ENCODE data around the gene PRMT3.
"Not testable (repeated sequence)": the region's sequence is repeated elsewhere in the genome, so short reads cannot be mapped to it uniquely, and the experiment has no call there.

Gene PRMT3

DNA sequence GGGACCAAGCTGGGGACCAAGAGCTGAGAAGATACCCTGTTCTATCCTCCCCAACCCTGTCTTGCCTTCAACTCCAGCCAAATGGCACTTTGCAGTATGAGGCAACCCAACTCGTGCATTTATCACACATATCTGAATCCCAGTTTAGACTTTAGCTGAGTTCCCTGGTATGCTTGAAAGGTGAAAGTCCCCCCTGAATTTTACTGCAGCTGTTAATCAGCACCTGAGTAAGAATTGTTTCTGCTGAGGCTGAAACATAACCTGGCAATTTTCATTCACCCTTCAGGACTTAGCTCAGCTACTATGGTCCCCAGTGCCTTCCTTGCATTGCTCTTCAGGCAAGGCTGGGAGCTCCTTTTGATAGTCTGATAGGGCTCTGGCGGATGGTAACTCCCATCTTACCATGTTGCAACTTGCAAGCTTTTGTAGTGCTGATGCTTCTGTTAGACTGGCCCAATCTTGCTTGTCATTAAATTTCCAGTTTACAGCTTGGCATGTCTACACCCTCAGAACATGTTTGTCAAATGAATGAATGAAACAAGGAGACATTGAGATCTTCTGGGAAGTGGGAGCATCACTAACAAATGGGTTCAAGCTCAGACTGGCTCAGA is 147.9 kb downstream of the PRMT3 start:
- Mint-ChIP-seq H3K4me1 (no peaks in the 10 kb centered on the region), H3K9me3 (peaks cover 10 to 12% of the 10 kb centered on the region in 2 donors), H3K36me3 (no peaks in the 10 kb centered on the region), H3K27ac (no peak overlapping the region), H3K27me3 (peaks cover 16 to 25% of the 10 kb centered on the region in 2 donors), H3K4me3 (no peak overlapping the region)
- ATAC-seq (replicated peaks) (no peak), DNase-seq (no peak)

DNA sequence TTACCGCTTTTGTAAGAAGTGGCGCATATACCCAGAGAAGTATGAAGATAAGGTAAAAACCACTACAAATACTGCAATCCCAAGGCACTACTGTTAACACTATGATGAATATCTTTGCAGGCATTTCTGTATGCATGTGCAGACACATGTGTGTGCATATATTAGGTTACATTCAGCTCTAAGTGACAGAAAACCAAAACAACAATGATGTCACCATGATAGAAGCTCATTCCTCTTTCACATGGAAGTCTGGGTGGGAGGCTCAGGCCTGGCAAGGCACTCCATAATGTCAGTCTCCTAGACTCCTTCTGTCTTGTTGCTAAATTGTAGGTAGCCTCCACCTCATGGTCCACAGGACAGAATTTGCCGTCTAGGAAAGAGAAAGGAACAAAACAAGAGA is 148.8 kb downstream of the PRMT3 start:
- no peaks in the 10 kb centered on the region for H3K36me3 Mint-ChIP-seq

DNA sequence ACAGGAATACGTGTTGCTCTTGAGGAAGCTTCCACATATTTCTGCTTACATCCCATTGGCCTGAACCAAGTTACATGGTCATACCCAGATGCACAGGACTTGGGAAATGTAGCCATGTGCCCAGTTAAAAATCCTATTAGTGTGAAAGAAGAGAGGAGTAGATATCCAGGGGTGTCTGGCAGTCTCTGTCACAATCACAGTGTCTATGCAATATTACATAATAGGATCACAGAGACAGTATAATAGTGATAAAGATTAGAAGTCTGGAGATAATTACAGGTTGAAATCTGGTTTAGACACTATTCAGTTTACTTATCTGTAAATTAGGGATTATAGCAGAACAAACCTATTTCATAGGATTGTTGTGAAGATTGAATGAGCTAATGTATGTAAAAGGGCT is 149.3 kb downstream of the PRMT3 start:
- no peak for ATAC-seq (replicated peaks)
- Mint-ChIP-seq H3K9me3 (peaks cover 10 to 12% of the 10 kb centered on the region in 2 donors), H3K4me1 (no peaks in the 10 kb centered on the region)

More for the DNA sequence above, 148.8 kb downstream of the PRMT3 start:
- DNase-seq: no peak
- Mint-ChIP-seq H3K4me3 (no peak overlapping the region), H3K27ac (no peak overlapping the region), H3K27me3 (peaks cover 16 to 25% of the 10 kb centered on the region in 2 donors), H3K9me3 (peaks cover 10 to 12% of the 10 kb centered on the region in 2 donors), H3K4me1 (no peaks in the 10 kb centered on the region)
- no peak for ATAC-seq (replicated peaks)

DNA sequence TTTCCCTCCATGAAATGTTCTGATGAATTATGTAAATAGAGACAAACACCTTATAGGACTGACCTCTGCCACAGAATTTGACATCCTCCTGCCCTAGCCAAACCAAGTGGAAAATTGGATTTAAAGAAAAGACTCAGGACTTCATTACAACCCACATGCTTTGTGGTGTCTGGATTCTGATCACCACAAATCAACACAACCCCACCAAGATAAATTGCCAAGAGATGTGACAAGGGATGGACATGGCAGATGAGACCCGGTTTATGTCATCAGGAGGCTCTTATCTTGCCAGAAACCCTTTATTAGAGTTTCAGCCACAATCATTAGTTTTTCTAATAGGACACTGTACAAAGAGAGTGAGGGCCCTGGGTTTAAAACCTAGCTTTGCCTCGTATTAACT is 154.0 kb downstream of the PRMT3 start:
- Mint-ChIP-seq H3K27ac (no peak overlapping the region), H3K27me3 (peaks cover 4 to 11% of the 10 kb centered on the region in 2 donors), H3K9me3 (peaks cover 10 to 12% of the 10 kb centered on the region in 2 donors), H3K36me3 (no peaks in the 10 kb centered on the region), H3K4me1 (no peaks in the 10 kb centered on the region), H3K4me3 (no peak overlapping the region)
- ATAC-seq (replicated peaks): no peak
- DNase-seq: no peak

More for the DNA sequence above, 149.3 kb downstream of the PRMT3 start:
- DNase-seq: no peak
- H3K27ac Mint-ChIP-seq: no peak overlapping the region
- H3K36me3 Mint-ChIP-seq: no peaks in the 10 kb centered on the region
- H3K4me3 Mint-ChIP-seq: no peak overlapping the region
- peaks cover 16 to 25% of the 10 kb centered on the region in 2 donors for H3K27me3 Mint-ChIP-seq

DNA sequence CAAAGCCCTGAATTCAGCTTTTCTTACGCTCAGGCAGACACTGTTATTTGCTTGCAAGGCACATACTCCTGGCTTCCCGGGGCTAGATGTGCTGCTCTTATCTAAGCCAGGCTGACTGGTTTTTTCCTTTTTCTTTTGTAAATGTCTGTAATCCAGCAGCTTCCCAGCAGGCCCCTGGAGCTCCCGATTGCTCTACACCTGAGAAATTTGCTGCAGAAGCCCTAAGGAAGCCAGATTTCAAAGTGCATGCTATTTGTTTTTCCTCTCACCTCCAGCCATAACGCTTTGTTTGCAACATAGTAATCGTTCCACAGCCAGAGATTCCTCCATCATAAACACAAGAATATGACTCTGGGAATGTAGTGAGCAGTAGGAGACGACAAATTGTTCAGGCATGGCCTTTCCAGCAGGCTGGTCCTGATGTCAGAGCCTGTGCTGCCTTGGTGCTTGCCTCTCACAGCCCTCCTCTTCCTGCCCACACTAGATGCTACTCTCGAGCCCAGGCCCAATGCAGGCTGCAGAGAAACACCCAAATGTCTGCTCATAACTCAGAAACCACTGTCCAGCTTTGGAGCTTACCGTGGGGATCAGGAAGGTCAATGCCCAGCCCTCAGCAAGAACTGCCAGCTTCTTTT is 157.2 kb downstream of the PRMT3 start:
- no peaks in the 10 kb centered on the region for H3K36me3 Mint-ChIP-seq
- no peak overlapping the region for H3K4me3 Mint-ChIP-seq
- H3K4me1 Mint-ChIP-seq: no peaks in the 10 kb centered on the region
- no peak for DNase-seq
- H3K27me3 Mint-ChIP-seq: peaks cover 4 to 8% of the 10 kb centered on the region in 2 donors
- peak in 1 of 2 donors; percentile 7 for ATAC-seq (replicated peaks)
- no peak overlapping the region for H3K27ac Mint-ChIP-seq
- no peaks in the 10 kb centered on the region for H3K9me3 Mint-ChIP-seq

DNA sequence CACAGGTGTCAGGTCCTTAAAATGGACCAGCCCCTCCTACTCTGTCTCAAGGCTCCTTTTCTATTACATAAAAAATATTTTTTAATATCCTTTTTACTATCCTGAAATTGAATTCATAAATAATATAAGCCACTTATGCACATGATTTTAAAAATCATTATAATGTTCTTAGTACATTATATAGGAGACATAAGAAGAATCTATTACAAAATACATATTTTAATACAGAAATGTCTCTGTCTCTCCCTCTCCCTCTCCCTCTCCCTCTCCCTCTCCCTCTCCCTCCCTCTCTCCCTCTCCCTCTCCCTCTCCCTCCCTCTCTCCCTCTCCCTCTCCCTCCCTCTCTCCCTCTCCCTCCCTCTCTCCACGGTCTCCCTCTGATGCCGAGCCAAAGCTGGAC is 159.9 kb downstream of the PRMT3 start:
- no peak for ATAC-seq (replicated peaks)
- no peaks in the 10 kb centered on the region for H3K4me1 Mint-ChIP-seq
- no peaks in the 10 kb centered on the region for H3K36me3 Mint-ChIP-seq
- DNase-seq: no peak
- H3K27me3 Mint-ChIP-seq: peaks cover 0 to 8% of the 10 kb centered on the region in 2 donors
- H3K27ac Mint-ChIP-seq: no peak overlapping the region
- no peak overlapping the region for H3K4me3 Mint-ChIP-seq
- H3K9me3 Mint-ChIP-seq: no peaks in the 10 kb centered on the region

DNA sequence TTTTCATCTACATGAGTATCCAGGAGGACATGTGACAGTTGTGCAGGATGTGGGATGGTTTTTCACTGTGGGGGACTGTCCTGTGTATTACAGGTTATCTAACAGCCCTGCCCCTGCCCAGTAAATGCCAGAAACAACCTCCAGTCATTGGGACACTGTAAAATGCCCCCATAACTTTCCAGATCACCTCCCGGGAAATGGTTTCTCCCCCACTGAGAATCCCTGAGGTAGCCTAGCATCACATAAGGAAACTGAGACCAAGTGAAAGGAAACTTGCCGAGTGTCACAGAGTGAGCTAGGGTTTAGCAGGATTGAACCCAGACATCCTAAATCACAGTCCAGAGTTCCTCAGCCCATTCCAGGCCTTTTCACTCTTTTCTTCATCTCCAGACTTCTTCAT is 163.6 kb downstream of the PRMT3 start:
- H3K9me3 Mint-ChIP-seq: peaks cover 5 to 7% of the 10 kb centered on the region in 2 donors
- ATAC-seq (replicated peaks) (no peak), DNase-seq (no peak)
- no peaks in the 10 kb centered on the region for H3K4me1 Mint-ChIP-seq
- no peak overlapping the region for H3K27ac Mint-ChIP-seq
- no peaks in the 10 kb centered on the region for H3K36me3 Mint-ChIP-seq
- H3K4me3 Mint-ChIP-seq: no peak overlapping the region
- peaks cover 0 to 5% of the 10 kb centered on the region in 2 donors for H3K27me3 Mint-ChIP-seq

DNA sequence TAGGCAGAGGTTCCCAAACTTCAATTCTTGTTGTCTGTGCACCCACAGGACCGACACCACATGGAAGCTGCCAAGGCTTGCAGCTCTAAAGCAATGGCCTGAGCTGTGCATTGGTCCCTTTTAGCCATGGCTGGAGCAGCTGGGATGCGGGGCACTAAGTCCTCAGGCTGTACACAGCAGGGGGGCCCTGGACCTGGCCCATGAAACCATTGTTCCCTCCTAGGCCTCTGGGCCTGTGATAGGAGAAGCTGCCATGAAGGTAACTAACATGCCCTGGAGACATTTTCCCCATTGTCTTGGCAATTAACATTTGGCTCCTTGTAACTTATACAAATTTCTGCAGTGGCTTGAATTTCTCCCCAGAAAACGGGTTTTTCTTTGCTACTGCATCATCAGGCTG is 168.3 kb downstream of the PRMT3 start:
- ATAC-seq (replicated peaks): no peak
- Mint-ChIP-seq H3K27ac (no peak overlapping the region), H3K4me1 (no peaks in the 10 kb centered on the region), H3K27me3 (peaks cover 6 to 11% of the 10 kb centered on the region in 2 donors), H3K4me3 (no peak overlapping the region), H3K9me3 (peaks cover 10 to 14% of the 10 kb centered on the region in 2 donors), H3K36me3 (no peaks in the 10 kb centered on the region)
- no peak for DNase-seq

DNA sequence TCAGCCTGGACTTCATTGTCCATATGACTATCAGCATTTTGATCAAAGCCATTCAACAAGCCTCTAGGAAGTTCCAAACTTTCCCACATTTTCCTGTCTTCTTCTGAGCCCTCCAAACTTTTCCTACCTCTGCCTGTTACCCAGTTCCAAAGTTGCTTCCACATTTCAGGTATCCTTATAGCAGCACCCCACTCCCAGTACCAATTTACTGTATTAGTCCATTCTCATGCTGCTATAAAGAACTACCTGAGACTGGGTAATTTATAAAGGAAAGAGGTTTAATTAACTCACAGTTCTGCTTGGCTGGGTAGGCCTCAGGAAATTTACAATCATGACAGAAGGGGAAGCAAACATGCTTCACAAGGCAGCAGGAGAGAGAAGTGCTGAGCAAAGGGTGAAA is 168.9 kb downstream of the PRMT3 start:
- H3K4me1 Mint-ChIP-seq; H3K27ac Mint-ChIP-seq; H3K36me3 Mint-ChIP-seq; ATAC-seq (replicated peaks); DNase-seq; H3K4me3 Mint-ChIP-seq: not testable (repeated sequence)
- Mint-ChIP-seq H3K9me3 (peaks cover 10 to 14% of the 10 kb centered on the region in 2 donors), H3K27me3 (peaks cover 6 to 11% of the 10 kb centered on the region in 2 donors)

DNA sequence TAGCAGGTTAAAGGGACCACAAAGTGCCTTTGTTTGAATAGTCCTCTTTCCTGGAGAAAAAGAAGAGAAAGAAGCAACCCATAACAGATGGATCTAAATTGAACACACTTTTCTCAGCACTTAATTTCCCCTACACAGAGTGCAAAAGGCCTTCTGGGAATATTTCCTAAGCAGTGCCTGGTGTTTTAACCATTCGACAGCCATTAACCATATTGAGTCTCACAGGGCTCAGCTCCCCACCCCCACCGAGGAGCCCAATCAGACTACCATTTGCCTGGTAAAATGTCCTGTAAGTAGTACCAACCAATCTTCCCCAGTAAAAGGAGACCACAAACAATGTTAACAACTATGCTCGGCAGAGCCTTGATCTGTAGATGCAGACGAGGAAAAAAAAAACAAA is 171.2 kb downstream of the PRMT3 start:
- H3K9me3 Mint-ChIP-seq: peaks cover 10 to 11% of the 10 kb centered on the region in 2 donors
- no peak overlapping the region for H3K4me3 Mint-ChIP-seq
- H3K36me3 Mint-ChIP-seq: no peaks in the 10 kb centered on the region
- no peak for ATAC-seq (replicated peaks)
- no peaks in the 10 kb centered on the region for H3K4me1 Mint-ChIP-seq
- DNase-seq: no peak
- H3K27me3 Mint-ChIP-seq: peaks cover 6 to 8% of the 10 kb centered on the region in 2 donors
- no peak overlapping the region for H3K27ac Mint-ChIP-seq
